Smooth muscle cell (in vitro differentiated cells): Measurements from ENCODE around the gene RRP1. TPM values are rescaled to one million over a fixed set of nuclear protein-coding genes. Genes with fewer than 3 reads are reported as not detected.

Experiments used
- DNase-seq: peaks from one replicate; lab custom pipeline; 2025; ENCODE audit not compliant: unreplicated experiment; lab: John Stamatoyannopoulos, UW
- H2AFZ ChIP-seq: fragments of 200-600 bp; sonication (generic); 2 replicates; pipeline ENCODE4 v1.6.0; 2016; ENCODE audit warnings: antibody characterized with exemption, low read depth, mild to moderate bottlenecking
- H3F3A ChIP-seq: fragments of 200-600 bp; sonication (generic); 2 replicates; pipeline ENCODE4 v1.6.0; 2017; ENCODE audit warnings: antibody characterized with exemption, low read depth
- H3K27ac ChIP-seq: fragments of 200-600 bp; sonication (generic); 2 replicates; pipeline ENCODE4 v1.5.1; 2016; ENCODE audit warnings: low read depth, mild to moderate bottlenecking
- H3K27me3 ChIP-seq: fragments of 200-600 bp; sonication (generic); 2 replicates; pipeline ENCODE4 v1.6.1; 2016; ENCODE audit warnings: low read depth, mild to moderate bottlenecking
- H3K36me3 ChIP-seq: fragments of 200-600 bp; sonication (generic); 2 replicates; pipeline ENCODE4 v1.5.1; 2016; ENCODE audit warnings: low read depth
- H3K4me1 ChIP-seq: fragments of 200-600 bp; sonication (generic); 2 replicates; pipeline ENCODE4 v1.5.1; 2016; ENCODE audit warnings: low read depth
- H3K4me2 ChIP-seq: fragments of 200-600 bp; sonication (generic); 2 replicates; pipeline ENCODE4 v1.6.0; 2016; ENCODE audit warnings: mild to moderate bottlenecking
- H3K4me3 ChIP-seq: fragments of 200-600 bp; sonication (generic); 2 replicates; pipeline ENCODE4 v1.5.1; 2016; ENCODE audit warnings: mild to moderate bottlenecking
- H3K79me2 ChIP-seq: fragments of 200-600 bp; sonication (generic); 2 replicates; pipeline ENCODE4 v1.6.0; 2016; ENCODE audit warnings: low read depth, mild to moderate bottlenecking
- H3K9ac ChIP-seq: fragments of 200-600 bp; sonication (generic); 2 replicates; pipeline ENCODE4 v1.6.0; 2016; ENCODE audit warnings: low read depth
- H3K9me3 ChIP-seq: fragments of 200-600 bp; sonication (generic); replicated peaks from 2 replicates; pipeline ENCODE4 v1.5.1; 2016; ENCODE audit warnings: low read depth
- H4K20me1 ChIP-seq: fragments of 200-600 bp; sonication (generic); 2 replicates; pipeline ENCODE4 v1.6.0; 2016; ENCODE audit warnings: low read depth
- WGBS: methylation state at CpG from one replicate; pipeline ENCODE4 v1.1.7; 2016; ENCODE audit warnings: low lambda C conversion rate; 5-methylcytosine and 5-hydroxymethylcytosine counted together
- polyA plus RNA-seq: library from polyadenylated mRNA; unstranded; fragments of >200 nt; fragmentation: Nextera tagmentation; extraction: Ambion mirVana; gene quantifications from 2 replicates; pipeline ENCODE4 v1.2.1, GENCODE V29; 2016
- total RNA-seq: library from RNA; depleted of rRNA; stranded (reverse); fragments of >200 nt; gene quantifications from 2 replicates; pipeline ENCODE4 v1.2.3, GENCODE V29; 2014
- TF ChIP-seq, protein P1 (sequence below): fragments of 200-600 bp; sonication (generic); IDR thresholded peaks from 2 replicates; pipeline ENCODE4 v1.5.1; 2017; ENCODE audit warnings: borderline replicate concordance, mild to moderate bottlenecking, antibody characterized with exemption; ENCODE audit not compliant: insufficient read depth, poor library complexity, severe bottlenecking

RRP1 gene
- total and polyA plus RNA-seq, 2 experiments from 2014 or later, result 11.3 to 17.5 TPM

GRCh38 chr21:43824333-43825241, 35.2 kb downstream of the RRP1 start:
- WGBS, result 81% methylated on average over 17 of the region's 17 CpGs
- no peak for DNase-seq

DNA sequence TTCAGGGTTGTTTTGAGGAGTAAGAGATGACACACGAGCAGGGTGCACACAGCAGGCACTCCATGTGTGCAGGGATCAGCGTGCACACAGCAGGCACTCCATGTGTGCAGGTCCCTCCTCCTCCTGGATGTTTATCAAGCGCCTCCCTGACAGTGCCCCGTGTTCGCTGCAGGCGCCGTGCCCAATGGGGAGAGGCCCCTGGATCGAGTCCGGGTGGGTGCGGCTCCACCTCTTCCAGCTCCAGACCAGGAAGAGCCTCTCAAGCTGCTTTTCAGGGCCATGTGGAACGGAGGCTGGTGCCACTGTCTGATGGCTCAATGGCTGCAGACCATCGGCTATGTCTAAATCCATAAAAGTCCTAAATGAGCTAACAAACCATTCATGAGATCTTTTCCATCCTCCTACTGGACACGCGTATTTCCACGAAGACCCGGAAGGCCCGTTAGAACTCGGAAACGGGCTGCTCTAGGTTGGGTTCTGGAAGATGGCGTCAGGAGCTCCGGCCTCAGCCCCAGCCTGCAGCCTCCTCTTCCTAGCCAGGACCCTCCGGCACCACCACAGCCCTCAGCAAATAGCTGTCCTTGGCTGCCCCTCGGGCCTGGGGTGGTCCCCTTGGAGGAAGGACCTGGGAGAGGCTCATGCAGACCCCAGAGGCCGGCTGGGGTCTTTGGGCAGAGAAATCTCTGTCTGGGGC, 36.0 kb downstream of the RRP1 start:
- H4K20me1 ChIP-seq, result no peaks in the 10 kb centered on the region
- no peak overlapping the region for H3K9ac ChIP-seq
- no peaks in the 10 kb centered on the region for H3K4me1 ChIP-seq
- no peaks in the 10 kb centered on the region for H3K9me3 ChIP-seq
- no peaks in the 10 kb centered on the region for H3K36me3 ChIP-seq
- TF ChIP-seq, protein P1, sequence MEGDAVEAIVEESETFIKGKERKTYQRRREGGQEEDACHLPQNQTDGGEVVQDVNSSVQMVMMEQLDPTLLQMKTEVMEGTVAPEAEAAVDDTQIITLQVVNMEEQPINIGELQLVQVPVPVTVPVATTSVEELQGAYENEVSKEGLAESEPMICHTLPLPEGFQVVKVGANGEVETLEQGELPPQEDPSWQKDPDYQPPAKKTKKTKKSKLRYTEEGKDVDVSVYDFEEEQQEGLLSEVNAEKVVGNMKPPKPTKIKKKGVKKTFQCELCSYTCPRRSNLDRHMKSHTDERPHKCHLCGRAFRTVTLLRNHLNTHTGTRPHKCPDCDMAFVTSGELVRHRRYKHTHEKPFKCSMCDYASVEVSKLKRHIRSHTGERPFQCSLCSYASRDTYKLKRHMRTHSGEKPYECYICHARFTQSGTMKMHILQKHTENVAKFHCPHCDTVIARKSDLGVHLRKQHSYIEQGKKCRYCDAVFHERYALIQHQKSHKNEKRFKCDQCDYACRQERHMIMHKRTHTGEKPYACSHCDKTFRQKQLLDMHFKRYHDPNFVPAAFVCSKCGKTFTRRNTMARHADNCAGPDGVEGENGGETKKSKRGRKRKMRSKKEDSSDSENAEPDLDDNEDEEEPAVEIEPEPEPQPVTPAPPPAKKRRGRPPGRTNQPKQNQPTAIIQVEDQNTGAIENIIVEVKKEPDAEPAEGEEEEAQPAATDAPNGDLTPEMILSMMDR, result no peak
- H2AFZ ChIP-seq, result no peak overlapping the region
- no peak for DNase-seq
- no peaks in the 10 kb centered on the region for H3K79me2 ChIP-seq
- 96% methylated on average over 24 of the region's 24 CpGs for WGBS
- H3K4me2 ChIP-seq, result no peak overlapping the region
- no peak overlapping the region for H3K27ac ChIP-seq
- H3K27me3 ChIP-seq, result no peaks in the 10 kb centered on the region
- no peak overlapping the region for H3K4me3 ChIP-seq
- peaks cover 3% of the 10 kb centered on the region for H3F3A ChIP-seq

More at GRCh38 chr21:43824333-43825241, 35.2 kb downstream of the RRP1 start:
- Histone ChIP-seq H3K27me3 (no peaks in the 10 kb centered on the region), H2AFZ (no peak overlapping the region), H3K9ac (no peak overlapping the region), H3K79me2 (no peaks in the 10 kb centered on the region), H3K9me3 (no peaks in the 10 kb centered on the region), H3K36me3 (no peaks in the 10 kb centered on the region), H3K27ac (peak overlapping the region; percentile 14), H3K4me1 (no peaks in the 10 kb centered on the region), H3K4me2 (no peak overlapping the region), H4K20me1 (no peaks in the 10 kb centered on the region), H3K4me3 (no peak overlapping the region), H3F3A (peaks cover 3% of the 10 kb centered on the region)
- TF ChIP-seq, protein P1, result no peak

DNA sequence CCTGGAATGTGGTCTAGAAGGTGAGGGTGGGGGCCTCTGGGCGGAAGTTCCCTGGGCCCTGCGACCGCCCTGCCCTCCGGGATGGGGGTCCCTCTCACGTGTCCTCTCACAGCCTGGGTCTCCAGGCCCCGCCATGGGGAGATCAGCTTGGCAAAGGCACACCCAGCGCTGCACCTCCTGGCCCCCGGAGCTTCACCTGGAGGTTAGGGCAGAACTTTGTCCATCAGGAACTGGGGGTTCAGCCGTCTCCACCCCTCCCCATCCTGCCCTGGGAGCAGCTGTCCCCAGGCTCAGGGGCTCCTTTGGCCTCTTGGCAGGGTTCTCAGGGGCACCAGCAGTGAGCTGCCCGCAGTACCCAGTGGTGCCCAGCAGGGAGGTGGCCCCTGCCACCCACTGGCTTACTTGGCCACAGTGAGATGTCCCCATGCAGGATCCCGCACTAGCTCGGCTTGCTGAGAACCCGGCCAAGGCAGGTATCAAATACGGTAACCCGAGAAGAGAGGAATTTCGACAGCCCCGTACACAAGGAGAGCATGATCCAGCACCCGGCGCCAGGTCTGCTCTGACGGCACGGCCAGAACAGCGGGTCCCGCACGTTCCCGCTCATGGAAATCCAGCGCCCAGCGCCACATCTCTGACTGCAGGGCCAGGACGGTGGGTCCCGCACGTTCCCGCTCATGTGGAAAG, 36.7 kb downstream of the RRP1 start:
- 88% methylated on average over 31 of the region's 31 CpGs for WGBS
- no peaks in the 10 kb centered on the region for H3K36me3 ChIP-seq
- no peak for DNase-seq
- H3F3A ChIP-seq, result peaks cover 3% of the 10 kb centered on the region
- no peaks in the 10 kb centered on the region for H4K20me1 ChIP-seq
- H2AFZ ChIP-seq, result no peak overlapping the region
- H3K4me3 ChIP-seq, result no peak overlapping the region
- no peaks in the 10 kb centered on the region for H3K9me3 ChIP-seq
- no peaks in the 10 kb centered on the region for H3K27me3 ChIP-seq
- no peaks in the 10 kb centered on the region for H3K4me1 ChIP-seq
- no peak overlapping the region for H3K27ac ChIP-seq
- H3K4me2 ChIP-seq, result no peak overlapping the region
- TF ChIP-seq, protein P1, result no peak
- no peaks in the 10 kb centered on the region for H3K79me2 ChIP-seq
- H3K9ac ChIP-seq, result no peak overlapping the region
